WTC11 (cell line): ENCODE results near the gene SEMA4G.

Source experiments
- ATF6 ChIP-seq: sonication (generic); formaldehyde crosslinking; IDR thresholded peaks from 2 replicates; pipeline ENCODE4 v1.8.1; 2023; ENCODE audit warnings: mild to moderate bottlenecking, missing genetic modification reagents
- CREB1 ChIP-seq: sonication (generic); formaldehyde crosslinking; IDR thresholded peaks from 2 replicates; pipeline ENCODE4 v1.8.0; 2023; ENCODE audit warnings: mild to moderate bottlenecking, missing genetic modification reagents
- ELF4 ChIP-seq: sonication (generic); formaldehyde crosslinking; IDR thresholded peaks from 2 replicates; pipeline ENCODE4 v1.8.1; 2022; ENCODE audit warnings: low read depth, mild to moderate bottlenecking, moderate library complexity, missing genetic modification reagents
- EMX1 ChIP-seq: fragments of 250-450 bp; sonication (Bioruptor Pico); IDR thresholded peaks from 2 replicates; pipeline ENCODE4 v1.8.0; 2021; ENCODE audit warnings: mild to moderate bottlenecking
- NR1H2 ChIP-seq: sonication (generic); formaldehyde crosslinking; IDR thresholded peaks from 2 replicates; pipeline ENCODE4 v1.9.0; 2021; ENCODE audit warnings: mild to moderate bottlenecking, moderate library complexity, missing genetic modification reagents
- NR2C2 ChIP-seq: sonication (generic); formaldehyde crosslinking; IDR thresholded peaks from 2 replicates; pipeline ENCODE4 v1.8.0; 2022; ENCODE audit warnings: mild to moderate bottlenecking, missing genetic modification reagents
- TEAD4 ChIP-seq: sonication (generic); formaldehyde crosslinking; IDR thresholded peaks from 2 replicates; pipeline ENCODE4 v1.8.0; 2022; ENCODE audit warnings: mild to moderate bottlenecking, missing genetic modification reagents
- ZNF671 ChIP-seq: fragments of 250-450 bp; sonication (Bioruptor Pico); IDR thresholded peaks from 2 replicates; pipeline ENCODE4 v1.8.0; 2021; ENCODE audit warnings: mild to moderate bottlenecking
- TF ChIP-seq, protein P1 (sequence below): fragments of 200-600 bp; IDR thresholded peaks from 2 replicates; pipeline ENCODE4 v1.8.0; 2022; ENCODE audit warnings: antibody characterized with exemption
- TF ChIP-seq, protein P2 (sequence below): sonication (generic); formaldehyde crosslinking; IDR thresholded peaks from 2 replicates; pipeline ENCODE4 v1.8.1; 2023; ENCODE audit warnings: mild to moderate bottlenecking, missing genetic modification reagents
- TF ChIP-seq, protein P3 (sequence below): sonication (generic); formaldehyde crosslinking; IDR thresholded peaks from 2 replicates; pipeline ENCODE4 v1.8.0; 2022; ENCODE audit warnings: mild to moderate bottlenecking, missing genetic modification reagents
- TF ChIP-seq, protein P4 (sequence below): sonication (generic); formaldehyde crosslinking; IDR thresholded peaks from 2 replicates; pipeline ENCODE4 v1.8.0; 2022; ENCODE audit warnings: mild to moderate bottlenecking, missing genetic modification reagents

- no peak for TF ChIP-seq EMX1 (CRISPR knock-in tag)
- TF ChIP-seq, protein P1, sequence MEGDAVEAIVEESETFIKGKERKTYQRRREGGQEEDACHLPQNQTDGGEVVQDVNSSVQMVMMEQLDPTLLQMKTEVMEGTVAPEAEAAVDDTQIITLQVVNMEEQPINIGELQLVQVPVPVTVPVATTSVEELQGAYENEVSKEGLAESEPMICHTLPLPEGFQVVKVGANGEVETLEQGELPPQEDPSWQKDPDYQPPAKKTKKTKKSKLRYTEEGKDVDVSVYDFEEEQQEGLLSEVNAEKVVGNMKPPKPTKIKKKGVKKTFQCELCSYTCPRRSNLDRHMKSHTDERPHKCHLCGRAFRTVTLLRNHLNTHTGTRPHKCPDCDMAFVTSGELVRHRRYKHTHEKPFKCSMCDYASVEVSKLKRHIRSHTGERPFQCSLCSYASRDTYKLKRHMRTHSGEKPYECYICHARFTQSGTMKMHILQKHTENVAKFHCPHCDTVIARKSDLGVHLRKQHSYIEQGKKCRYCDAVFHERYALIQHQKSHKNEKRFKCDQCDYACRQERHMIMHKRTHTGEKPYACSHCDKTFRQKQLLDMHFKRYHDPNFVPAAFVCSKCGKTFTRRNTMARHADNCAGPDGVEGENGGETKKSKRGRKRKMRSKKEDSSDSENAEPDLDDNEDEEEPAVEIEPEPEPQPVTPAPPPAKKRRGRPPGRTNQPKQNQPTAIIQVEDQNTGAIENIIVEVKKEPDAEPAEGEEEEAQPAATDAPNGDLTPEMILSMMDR: peak; percentile 97
- TF ChIP-seq ELF4 (CRISPR knock-in tag): peak; percentile 61; the same call in 1 of the 2 replicates
- no peak for TF ChIP-seq NR1H2 (CRISPR knock-in tag)
- peak; percentile 29; the same call in 1 of the 2 replicates for TF ChIP-seq CREB1 (CRISPR knock-in tag)
- TF ChIP-seq, protein P2, sequence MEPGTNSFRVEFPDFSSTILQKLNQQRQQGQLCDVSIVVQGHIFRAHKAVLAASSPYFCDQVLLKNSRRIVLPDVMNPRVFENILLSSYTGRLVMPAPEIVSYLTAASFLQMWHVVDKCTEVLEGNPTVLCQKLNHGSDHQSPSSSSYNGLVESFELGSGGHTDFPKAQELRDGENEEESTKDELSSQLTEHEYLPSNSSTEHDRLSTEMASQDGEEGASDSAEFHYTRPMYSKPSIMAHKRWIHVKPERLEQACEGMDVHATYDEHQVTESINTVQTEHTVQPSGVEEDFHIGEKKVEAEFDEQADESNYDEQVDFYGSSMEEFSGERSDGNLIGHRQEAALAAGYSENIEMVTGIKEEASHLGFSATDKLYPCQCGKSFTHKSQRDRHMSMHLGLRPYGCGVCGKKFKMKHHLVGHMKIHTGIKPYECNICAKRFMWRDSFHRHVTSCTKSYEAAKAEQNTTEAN (CRISPR knock-in tag): no peak
- TF ChIP-seq ATF6 (CRISPR knock-in tag): no peak
- TF ChIP-seq NR2C2 (CRISPR knock-in tag): no peak
- TF ChIP-seq, protein P3, sequence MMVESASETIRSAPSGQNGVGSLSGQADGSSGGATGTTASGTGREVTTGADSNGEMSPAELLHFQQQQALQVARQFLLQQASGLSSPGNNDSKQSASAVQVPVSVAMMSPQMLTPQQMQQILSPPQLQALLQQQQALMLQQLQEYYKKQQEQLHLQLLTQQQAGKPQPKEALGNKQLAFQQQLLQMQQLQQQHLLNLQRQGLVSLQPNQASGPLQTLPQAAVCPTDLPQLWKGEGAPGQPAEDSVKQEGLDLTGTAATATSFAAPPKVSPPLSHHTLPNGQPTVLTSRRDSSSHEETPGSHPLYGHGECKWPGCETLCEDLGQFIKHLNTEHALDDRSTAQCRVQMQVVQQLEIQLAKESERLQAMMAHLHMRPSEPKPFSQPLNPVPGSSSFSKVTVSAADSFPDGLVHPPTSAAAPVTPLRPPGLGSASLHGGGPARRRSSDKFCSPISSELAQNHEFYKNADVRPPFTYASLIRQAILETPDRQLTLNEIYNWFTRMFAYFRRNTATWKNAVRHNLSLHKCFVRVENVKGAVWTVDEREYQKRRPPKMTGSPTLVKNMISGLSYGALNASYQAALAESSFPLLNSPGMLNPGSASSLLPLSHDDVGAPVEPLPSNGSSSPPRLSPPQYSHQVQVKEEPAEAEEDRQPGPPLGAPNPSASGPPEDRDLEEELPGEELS (CRISPR knock-in tag): no peak; the same call in 1 of the 2 replicates
- TF ChIP-seq TEAD4: no peak
- TF ChIP-seq ZNF671 (CRISPR knock-in tag): no peak; the same call in 1 of the 2 replicates
- TF ChIP-seq, protein P4, sequence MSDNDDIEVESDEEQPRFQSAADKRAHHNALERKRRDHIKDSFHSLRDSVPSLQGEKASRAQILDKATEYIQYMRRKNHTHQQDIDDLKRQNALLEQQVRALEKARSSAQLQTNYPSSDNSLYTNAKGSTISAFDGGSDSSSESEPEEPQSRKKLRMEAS (CRISPR knock-in tag): peak; percentile 69
These were observed 29.9 kb downstream of the SEMA4G start for GRCh38 chr10:100998991-100999741.
